Loucy (cell line): Measurements from ENCODE around the gene KIF17.

Experiments
- EZH2phosphoT487 ChIP-seq: fragments of 200-600 bp; IDR thresholded peaks from 2 replicates; pipeline ENCODE4 v1.6.1; 2018; ENCODE audit warnings: antibody characterized with exemption, mild to moderate bottlenecking, moderate library complexity, borderline replicate concordance
- TF ChIP-seq, protein P1 (sequence below): fragments of 200-600 bp; sonication (generic); conservative IDR thresholded peaks from 2 replicates; pipeline ENCODE4 v1.5.1; 2014; ENCODE audit warnings: mild to moderate bottlenecking, antibody characterized with exemption, low read length

DNA sequence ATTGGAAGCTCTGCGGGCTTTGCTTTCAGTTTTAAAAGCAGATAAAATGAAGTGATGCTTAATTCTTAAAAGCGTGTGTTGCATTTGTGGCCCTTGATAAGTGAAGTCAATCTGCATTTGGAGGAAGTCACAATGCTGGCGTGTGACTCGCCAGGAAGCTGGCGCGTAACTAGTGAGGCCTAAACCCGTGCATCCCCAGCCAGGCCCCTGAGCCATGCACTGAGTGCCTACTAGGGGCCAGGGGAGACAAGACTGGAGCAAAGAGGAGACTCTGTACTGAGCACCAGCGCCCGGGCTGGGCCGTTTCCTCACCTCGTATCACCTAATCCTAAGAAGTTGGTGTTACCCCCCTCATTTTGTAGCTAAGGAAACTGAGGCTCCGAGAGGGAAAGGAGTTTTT is 52.1 kb downstream of the KIF17 start:
- TF ChIP-seq, protein P1, sequence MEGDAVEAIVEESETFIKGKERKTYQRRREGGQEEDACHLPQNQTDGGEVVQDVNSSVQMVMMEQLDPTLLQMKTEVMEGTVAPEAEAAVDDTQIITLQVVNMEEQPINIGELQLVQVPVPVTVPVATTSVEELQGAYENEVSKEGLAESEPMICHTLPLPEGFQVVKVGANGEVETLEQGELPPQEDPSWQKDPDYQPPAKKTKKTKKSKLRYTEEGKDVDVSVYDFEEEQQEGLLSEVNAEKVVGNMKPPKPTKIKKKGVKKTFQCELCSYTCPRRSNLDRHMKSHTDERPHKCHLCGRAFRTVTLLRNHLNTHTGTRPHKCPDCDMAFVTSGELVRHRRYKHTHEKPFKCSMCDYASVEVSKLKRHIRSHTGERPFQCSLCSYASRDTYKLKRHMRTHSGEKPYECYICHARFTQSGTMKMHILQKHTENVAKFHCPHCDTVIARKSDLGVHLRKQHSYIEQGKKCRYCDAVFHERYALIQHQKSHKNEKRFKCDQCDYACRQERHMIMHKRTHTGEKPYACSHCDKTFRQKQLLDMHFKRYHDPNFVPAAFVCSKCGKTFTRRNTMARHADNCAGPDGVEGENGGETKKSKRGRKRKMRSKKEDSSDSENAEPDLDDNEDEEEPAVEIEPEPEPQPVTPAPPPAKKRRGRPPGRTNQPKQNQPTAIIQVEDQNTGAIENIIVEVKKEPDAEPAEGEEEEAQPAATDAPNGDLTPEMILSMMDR, result no peak
- no peak for TF ChIP-seq EZH2phosphoT487
